ENCODE results near the gene ANKH.

ANKH gene

GRCh38 chr5:14783691-14784090 is 87.9 kb downstream of the ANKH start:
- no peak for DNase-seq

- no peak for DNase-seq
Measured at GRCh38 chr5:14782591-14782990, 89.0 kb downstream of the ANKH start.

GRCh38 chr5:14781106-14781505 is 90.5 kb downstream of the ANKH start:
- DNase-seq: peak; percentile 14

- DNase-seq: no peak
Measured at GRCh38 chr5:14779975-14780374, 91.6 kb downstream of the ANKH start.

- no peak for DNase-seq
Measured at GRCh38 chr5:14778792-14779070, 92.8 kb downstream of the ANKH start.

- DNase-seq: no peak
Measured at GRCh38 chr5:14777932-14778791, 93.4 kb downstream of the ANKH start.

GRCh38 chr5:14777187-14777586 is 94.4 kb downstream of the ANKH start:
- DNase-seq: no peak

- DNase-seq: no peak
Measured at GRCh38 chr5:14776602-14777001, 95.0 kb downstream of the ANKH start.

GRCh38 chr5:14775857-14776256 is 95.7 kb downstream of the ANKH start:
- no peak for DNase-seq

GRCh38 chr5:14773588-14773987 is 98.0 kb downstream of the ANKH start:
- DNase-seq: no peak

GRCh38 chr5:14771972-14772371 is 99.6 kb downstream of the ANKH start:
- no peak for DNase-seq

GRCh38 chr5:14771189-14771588 is 100.4 kb downstream of the ANKH start:
- DNase-seq: no peak

GRCh38 chr5:14768508-14769365 is 102.8 kb downstream of the ANKH start:
- no peak for DNase-seq

GRCh38 chr5:14767735-14768507 is 103.7 kb downstream of the ANKH start:
- no peak for DNase-seq

GRCh38 chr5:14767053-14767452 is 104.5 kb downstream of the ANKH start:
- DNase-seq: no peak

GRCh38 chr5:14766584-14766983 is 105.0 kb downstream of the ANKH start:
- no peak for DNase-seq

- no peak for DNase-seq
Measured at GRCh38 chr5:14765587-14765986, 106.0 kb downstream of the ANKH start.

- DNase-seq: no peak
Measured at GRCh38 chr5:14762549-14763216, 108.9 kb downstream of the ANKH start.

- DNase-seq: no peak
Measured at GRCh38 chr5:14760548-14761002, 111.0 kb downstream of the ANKH start.

GRCh38 chr5:14759744-14760547 is 111.6 kb downstream of the ANKH start:
- no peak for DNase-seq

- no peak for DNase-seq
Measured at GRCh38 chr5:14757850-14758249, 113.7 kb downstream of the ANKH start.

GRCh38 chr5:14756478-14756877 is 115.1 kb downstream of the ANKH start:
- no peak for DNase-seq

All from stimulated activated CD4-positive, alpha-beta T cell treated with anti-CD3 and anti-CD28 coated beads, Interleukin-15, amount 100 ng/mL, for 24 hours (primary cell).